ENCODE results near the gene KCNB1.

KCNB1 gene

GRCh38 chr20:49501917-49502316 is 19.4 kb upstream of the KCNB1 start:
- no peak overlapping the region for H3K27ac ChIP-seq
- no peak for TF ChIP-seq CTCF (conservative IDR thresholded peaks at IDR 0.05)
- no peak for TF ChIP-seq ZFX (IDR thresholded peaks at IDR 0.05)

- no peak for TF ChIP-seq CTCF (conservative IDR thresholded peaks at IDR 0.05)
- TF ChIP-seq ZFX (IDR thresholded peaks at IDR 0.05) = no peak
- H3K27ac ChIP-seq = no peak overlapping the region
Observed at GRCh38 chr20:49497398-49497669, 14.9 kb upstream of the KCNB1 start.

- TF ChIP-seq CTCF (conservative IDR thresholded peaks at IDR 0.05) (no peak), ZFX (IDR thresholded peaks at IDR 0.05) (no peak)
- no peak overlapping the region for H3K27ac ChIP-seq
Observed at GRCh38 chr20:49496553-49497397, 14.3 kb upstream of the KCNB1 start.

- H3K27ac ChIP-seq = no peak overlapping the region
- no peak for TF ChIP-seq CTCF (conservative IDR thresholded peaks at IDR 0.05)
- no peak for TF ChIP-seq ZFX (IDR thresholded peaks at IDR 0.05)
Observed at GRCh38 chr20:49496043-49496442, 13.6 kb upstream of the KCNB1 start.

- no peak overlapping the region for H3K27ac ChIP-seq
- TF ChIP-seq CTCF (conservative IDR thresholded peaks at IDR 0.05) (no peak), ZFX (IDR thresholded peaks at IDR 0.05) (no peak)
Observed at GRCh38 chr20:49490689-49491088, 8.2 kb upstream of the KCNB1 start.

GRCh38 chr20:49489688-49490087 is 7.2 kb upstream of the KCNB1 start:
- TF ChIP-seq ZFX (IDR thresholded peaks at IDR 0.05) (no peak), CTCF (conservative IDR thresholded peaks at IDR 0.05) (no peak)
- no peak overlapping the region for H3K27ac ChIP-seq

GRCh38 chr20:49486064-49486463 is 3.6 kb upstream of the KCNB1 start:
- TF ChIP-seq CTCF (conservative IDR thresholded peaks at IDR 0.05) (no peak), ZFX (IDR thresholded peaks at IDR 0.05) (no peak)
- no peak overlapping the region for H3K27ac ChIP-seq
